Measurements from ENCODE around the gene HIGD1A.

- no peak for TF ChIP-seq POU2F2 (IDR thresholded peaks at IDR 0.05; ENCODE audit: low read depth, low read length)
- no peak for TF ChIP-seq POLR2AphosphoS5 (IDR thresholded peaks at IDR 0.05; ENCODE audit: low read depth, low read length)
- no peak for TF ChIP-seq POLR2A (IDR thresholded peaks at IDR 0.05; ENCODE audit: low read depth, low read length)
These were observed 3.6 kb upstream of the HIGD1A start for GRCh38 chr3:42807929-42808328.
